Measurements from ENCODE around the gene CISTR.

Gene CISTR

GRCh38 chr12:53756300-53757100, 4.7 kb upstream of the CISTR start:
- DNase-seq (ENCODE audit: insufficient read length, low spot score) (no peak), FAIRE-seq (no peak)
- TF ChIP-seq CTCF (IDR thresholded peaks at IDR 0.05; ENCODE audit: insufficient read depth, missing control alignments), result no peak

GRCh38 chr12:53755893-53756292, 4.1 kb upstream of the CISTR start:
- no peak for FAIRE-seq
- TF ChIP-seq CTCF (IDR thresholded peaks at IDR 0.05; ENCODE audit: insufficient read depth, missing control alignments), result no peak
- DNase-seq (ENCODE audit: insufficient read length, low spot score), result no peak

- FAIRE-seq (no peak), DNase-seq (ENCODE audit: insufficient read length, low spot score) (no peak)
- TF ChIP-seq CTCF (IDR thresholded peaks at IDR 0.05; ENCODE audit: insufficient read depth, missing control alignments), result no peak
Measured at GRCh38 chr12:53755451-53755891, 3.7 kb upstream of the CISTR start.

- FAIRE-seq (no peak), DNase-seq (ENCODE audit: insufficient read length, low spot score) (no peak)
- no peak for TF ChIP-seq CTCF (IDR thresholded peaks at IDR 0.05; ENCODE audit: insufficient read depth, missing control alignments)
Measured at GRCh38 chr12:53754633-53755264, 3.0 kb upstream of the CISTR start.

- no peak for TF ChIP-seq CTCF (IDR thresholded peaks at IDR 0.05; ENCODE audit: insufficient read depth, missing control alignments)
- FAIRE-seq (no peak), DNase-seq (ENCODE audit: insufficient read length, low spot score) (no peak)
Measured at GRCh38 chr12:53754188-53754585, 2.4 kb upstream of the CISTR start.

- no peak for FAIRE-seq
- DNase-seq (ENCODE audit: insufficient read length, low spot score), result no peak
- no peak for TF ChIP-seq CTCF (IDR thresholded peaks at IDR 0.05; ENCODE audit: insufficient read depth, missing control alignments)
Measured at GRCh38 chr12:53752621-53753020, 842 bp upstream of the CISTR start.

GRCh38 chr12:53752192-53752601, 418 bp upstream of the CISTR start:
- FAIRE-seq (no peak), DNase-seq (ENCODE audit: insufficient read length, low spot score) (no peak)
- TF ChIP-seq CTCF (IDR thresholded peaks at IDR 0.05; ENCODE audit: insufficient read depth, missing control alignments), result no peak

Data from D721Med (cell line).